Brain microvascular endothelial cell (primary cell): ENCODE data around the gene TAF3.

Experiments used
- DNase-seq: peaks from one replicate; pipeline ENCODE4 v3.0.0-alpha.2; 2020
- H3K27ac ChIP-seq: fragments of 250-450 bp; sonication (Bioruptor Pico); 2 replicates; pipeline ENCODE4 v1.5.1; 2020; ENCODE audit warnings: mild to moderate bottlenecking, moderate library complexity
- H3K27me3 ChIP-seq: fragments of 250-450 bp; sonication (Bioruptor Pico); replicated peaks from 2 replicates; pipeline ENCODE4 v1.5.1; 2020; ENCODE audit warnings: mild to moderate bottlenecking
- H3K36me3 ChIP-seq: fragments of 250-450 bp; sonication (Bioruptor Pico); replicated peaks from 2 replicates; pipeline ENCODE4 v1.5.1; 2020; ENCODE audit warnings: mild to moderate bottlenecking
- H3K4me3 ChIP-seq: 2 replicates; pipeline ENCODE4 v1.5.1; 2011; ENCODE audit warnings: low read depth, mild to moderate bottlenecking, control low read depth, low read length, moderate library complexity
- CTCF ChIP-seq: IDR thresholded peaks from 2 replicates; pipeline ENCODE4 v1.5.1; 2011; ENCODE audit warnings: low read depth, mild to moderate bottlenecking, moderate library complexity, low read length, control low read depth, inconsistent platforms; ENCODE audit errors: missing control alignments
- in situ Hi-C: cut with HindIII; loops from 2 replicates; pipeline ENCODE4 v1.10.0; 2017; ENCODE audit warnings: low sequenced_read_pairs, low pct_ligation_motif_present

TAF3 gene

GRCh38 chr10:7833210-7833609 is 14.9 kb downstream of the TAF3 start:
- Histone ChIP-seq H3K4me3 (no peak overlapping the region), H3K27me3 (no peaks in the 10 kb centered on the region)

GRCh38 chr10:7834262-7834661 is 16.0 kb downstream of the TAF3 start:
- in situ Hi-C loops, result no loop called here
- Histone ChIP-seq H3K36me3 (no peaks in the 10 kb centered on the region), H3K4me3 (no peak overlapping the region), H3K27me3 (no peaks in the 10 kb centered on the region), H3K27ac (no peak overlapping the region)
- TF ChIP-seq CTCF, result no peak
- DNase-seq, result no peak

More at GRCh38 chr10:7833210-7833609, 14.9 kb downstream of the TAF3 start:
- in situ Hi-C loops, result no loop called here
- Histone ChIP-seq H3K27ac (no peak overlapping the region), H3K36me3 (no peaks in the 10 kb centered on the region)
- TF ChIP-seq CTCF, result no peak
- DNase-seq, result no peak

GRCh38 chr10:7836571-7836970 is 18.3 kb downstream of the TAF3 start:
- Histone ChIP-seq H3K27ac (no peak overlapping the region), H3K27me3 (no peaks in the 10 kb centered on the region), H3K36me3 (no peaks in the 10 kb centered on the region), H3K4me3 (no peak overlapping the region)
- in situ Hi-C loops, result no loop called here
- TF ChIP-seq CTCF, result no peak
- no peak for DNase-seq

GRCh38 chr10:7846591-7846990 is 28.3 kb downstream of the TAF3 start:
- Histone ChIP-seq H3K27ac (no peak overlapping the region), H3K27me3 (no peaks in the 10 kb centered on the region), H3K36me3 (no peaks in the 10 kb centered on the region), H3K4me3 (no peak overlapping the region)
- no peak for TF ChIP-seq CTCF
- in situ Hi-C loops, result no loop called here
- no peak for DNase-seq

- in situ Hi-C loops, result no loop called here
- H3K27me3 ChIP-seq, result no peaks in the 10 kb centered on the region
- H3K4me3 ChIP-seq, result no peak overlapping the region
- no peak for DNase-seq
- TF ChIP-seq CTCF, result no peak
- H3K36me3 ChIP-seq, result no peaks in the 10 kb centered on the region
- H3K27ac ChIP-seq, result no peak overlapping the region
Observed at GRCh38 chr10:7853226-7853842, 35.0 kb downstream of the TAF3 start.

- no peak overlapping the region for H3K4me3 ChIP-seq
- no peak for TF ChIP-seq CTCF
- in situ Hi-C loops, result no loop called here
- H3K36me3 ChIP-seq, result no peaks in the 10 kb centered on the region
- H3K27me3 ChIP-seq, result no peaks in the 10 kb centered on the region
- no peak for DNase-seq
- no peak overlapping the region for H3K27ac ChIP-seq
Observed at GRCh38 chr10:7853890-7854289, 35.6 kb downstream of the TAF3 start.
